GM19328 (cell line): ENCODE results near the gene BRWD1.

Experiments
- ATAC-seq: cut with Tn5 transposase; IDR thresholded peaks from one replicate; pipeline ENCODE4 v1.9.1; 2021; ENCODE audit warnings: mild to moderate bottlenecking, moderate library complexity; ENCODE audit not compliant: unreplicated experiment

BRWD1 gene

DNA sequence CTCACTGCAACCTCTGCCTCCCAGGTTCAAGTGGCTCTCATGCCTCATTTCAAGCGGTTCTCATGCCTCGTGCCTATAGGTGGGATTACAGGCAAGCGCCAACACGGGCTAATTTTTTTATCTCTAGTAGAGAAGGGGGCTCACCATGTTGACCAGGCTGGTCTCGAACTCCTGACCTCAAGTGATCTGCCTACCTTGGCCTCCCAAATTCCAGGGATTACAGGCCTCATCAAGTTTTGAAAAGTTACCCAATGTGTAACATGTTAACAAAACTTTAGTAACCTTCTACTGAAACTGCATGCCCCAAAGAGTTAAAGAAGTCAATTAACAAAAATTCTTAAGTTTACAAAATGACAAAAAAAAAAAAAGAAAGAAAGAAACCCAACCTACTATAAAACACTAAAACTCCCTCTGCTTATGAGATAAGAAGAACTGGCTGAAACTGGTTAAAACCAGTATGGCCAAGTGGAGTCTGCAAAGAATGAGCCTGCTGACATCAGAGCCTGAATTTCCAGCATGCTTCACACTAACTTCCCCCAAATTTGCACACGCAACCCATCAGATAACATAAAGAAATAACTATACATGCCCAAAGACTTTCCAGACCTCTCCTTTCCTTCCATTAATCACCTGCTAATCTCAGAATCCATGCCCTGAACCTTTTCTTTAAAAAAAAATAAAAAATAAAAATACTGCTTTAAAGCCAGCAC is 104.7 kb downstream of the BRWD1 start:
- no peak for ATAC-seq

DNA sequence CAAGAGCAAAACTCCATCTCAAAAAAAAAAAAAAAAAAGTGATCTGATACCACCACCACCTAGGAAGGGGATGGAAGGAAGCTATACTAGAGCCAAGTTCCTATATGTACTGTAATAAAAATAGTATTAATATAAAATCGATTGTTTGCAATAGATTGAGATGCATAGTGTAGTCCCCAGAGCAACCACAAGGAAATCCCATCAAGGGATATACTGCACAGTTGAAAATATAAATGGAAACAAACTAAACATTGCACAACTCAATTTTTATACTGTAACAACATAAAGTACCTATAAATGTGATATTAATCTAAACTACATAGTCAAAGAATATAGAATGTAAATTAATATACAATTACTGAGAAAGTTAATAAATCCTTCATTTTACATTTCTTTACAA is 109.3 kb downstream of the BRWD1 start:
- no peak for ATAC-seq

DNA sequence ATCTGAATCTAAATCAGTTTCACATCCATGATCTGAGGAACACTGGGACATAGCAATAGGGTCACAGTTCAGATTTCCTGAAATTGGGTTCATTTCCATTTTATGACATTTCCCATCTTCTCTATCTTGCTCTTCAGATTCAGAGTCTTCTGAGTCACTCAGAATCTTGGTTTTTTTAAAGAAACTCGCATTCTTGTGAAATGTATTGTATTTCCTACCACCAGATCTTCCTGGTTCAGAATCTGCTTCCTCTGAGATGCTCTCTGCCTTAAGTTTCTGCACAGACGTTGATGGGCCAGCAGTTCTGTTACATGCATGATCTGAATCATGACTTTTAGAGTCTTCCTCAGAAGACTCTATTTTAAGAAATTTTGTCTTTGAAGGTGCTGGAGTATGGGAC is 114.6 kb downstream of the BRWD1 start:
- ATAC-seq: no peak

DNA sequence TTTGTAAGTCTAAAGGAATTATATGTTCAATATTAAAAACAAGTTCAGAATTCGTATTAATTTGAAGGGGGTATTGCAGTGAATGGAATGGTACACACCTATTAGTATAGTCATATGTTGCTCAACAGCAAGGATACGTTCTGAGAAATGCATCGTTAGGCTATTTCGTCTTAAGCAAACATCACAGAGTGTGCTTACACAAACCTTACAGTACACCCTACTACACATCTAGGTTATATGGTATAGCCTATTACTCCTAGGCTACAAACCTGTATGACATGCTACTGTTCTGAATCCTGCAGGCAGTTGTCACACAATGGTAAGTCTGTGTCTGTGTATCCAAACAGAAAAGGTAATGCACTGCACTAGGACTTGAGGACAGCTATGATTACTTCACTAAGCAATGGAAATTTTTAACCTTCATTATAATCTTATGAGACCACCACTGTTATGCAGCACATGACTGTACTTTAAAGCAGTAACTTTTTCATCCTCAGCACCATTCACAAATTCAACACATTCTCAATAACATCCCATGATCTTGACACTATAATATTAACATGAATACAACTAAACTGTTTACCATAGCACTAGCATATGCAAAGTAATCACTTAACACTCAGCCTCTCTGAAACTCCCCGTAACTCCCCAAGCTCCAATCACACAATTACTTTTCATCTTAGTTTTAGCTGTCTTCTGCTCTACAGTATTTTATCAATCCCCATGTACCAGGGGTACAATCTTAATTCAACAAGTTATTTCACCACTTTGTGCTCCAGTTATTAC is 115.8 kb downstream of the BRWD1 start:
- ATAC-seq: no peak

DNA sequence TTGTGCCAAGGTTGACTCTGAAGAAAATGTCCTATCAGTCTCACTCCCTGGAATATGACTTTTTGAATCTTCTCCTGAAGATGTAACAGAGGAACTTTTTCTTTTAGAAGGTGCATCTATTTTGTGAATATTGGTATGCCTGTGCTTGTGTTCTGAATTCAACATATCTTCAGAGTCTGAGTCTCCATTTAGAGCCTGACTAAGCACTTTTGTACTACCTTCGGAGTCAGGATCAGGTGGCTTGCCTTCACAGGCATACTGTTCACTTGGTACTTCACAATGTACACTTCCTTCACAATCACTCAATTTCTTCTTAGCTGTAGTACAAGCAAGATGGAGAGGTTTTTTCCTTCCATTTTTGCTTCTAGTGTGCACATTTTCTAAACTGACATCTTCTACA is 116.6 kb downstream of the BRWD1 start:
- ATAC-seq: no peak

DNA sequence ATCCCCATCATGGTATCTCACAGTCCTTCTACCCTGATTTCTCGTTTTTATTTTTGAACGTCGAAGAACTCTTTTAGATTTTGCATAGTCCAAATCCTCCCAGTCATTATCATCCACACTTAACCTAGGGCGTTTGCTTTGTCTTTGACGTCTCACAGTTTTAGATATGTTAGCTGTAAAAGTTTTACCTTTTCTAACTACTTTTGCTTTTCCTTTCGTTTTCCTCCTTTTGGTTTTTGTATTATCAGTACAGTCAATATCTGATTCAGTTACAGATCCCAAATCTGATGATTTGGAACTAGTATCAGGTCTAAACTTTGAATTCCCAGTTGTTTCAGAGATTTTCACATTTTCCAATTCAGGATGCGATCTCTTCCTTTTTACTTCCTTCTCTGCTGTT is 117.1 kb downstream of the BRWD1 start:
- no peak for ATAC-seq

DNA sequence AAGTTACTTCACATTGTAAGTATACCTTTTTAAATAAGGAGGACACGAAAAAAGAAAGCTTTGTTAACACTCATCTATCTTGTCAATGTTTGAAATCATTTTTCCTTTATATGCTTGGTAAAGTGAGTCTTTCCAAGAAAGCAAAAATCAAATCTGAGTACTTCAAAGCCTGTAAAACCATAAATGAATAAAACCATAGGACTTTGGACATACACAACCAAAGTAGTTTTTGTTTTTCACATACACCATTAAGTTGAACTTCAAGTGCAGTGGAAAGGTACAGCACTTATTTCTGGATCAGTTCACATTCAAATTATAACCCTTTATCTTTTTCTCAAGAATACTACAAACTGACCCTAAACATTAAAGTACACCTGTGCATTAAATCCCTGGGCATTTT is 120.1 kb downstream of the BRWD1 start:
- no peak for ATAC-seq

DNA sequence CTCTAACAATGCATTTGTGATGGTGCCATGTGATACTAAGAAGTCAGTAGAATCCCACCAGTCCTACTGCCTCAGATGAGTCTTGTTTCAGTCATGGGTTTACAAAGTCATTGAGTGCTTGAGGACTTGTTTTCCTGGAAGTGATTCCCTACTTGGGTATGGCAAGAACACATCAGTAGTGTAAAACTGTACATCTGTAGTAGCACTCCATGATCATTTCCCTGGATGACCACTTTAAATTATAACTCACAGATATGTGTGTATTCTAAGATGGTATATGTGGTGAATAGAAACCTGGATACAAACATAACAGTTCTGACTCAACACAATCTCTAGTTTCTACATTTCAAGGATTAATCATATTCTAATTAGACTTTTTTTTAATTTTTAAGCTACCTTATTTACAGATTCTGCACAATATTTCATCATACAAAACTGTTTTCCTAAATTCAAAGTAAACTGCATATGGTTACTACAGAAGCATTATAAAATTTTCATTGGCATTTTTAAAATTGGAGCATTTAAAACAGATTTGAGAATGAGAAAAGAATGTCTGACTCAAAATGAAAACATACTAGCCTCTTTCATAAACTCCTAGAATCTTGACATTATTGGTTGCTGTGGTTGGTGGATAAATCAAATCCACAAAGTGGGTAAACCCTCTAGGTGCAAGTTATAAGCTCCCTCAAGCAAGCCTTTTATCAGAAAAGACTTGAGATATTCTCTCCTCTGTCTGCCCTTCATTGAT is 123.4 kb downstream of the BRWD1 start:
- ATAC-seq: no peak

DNA sequence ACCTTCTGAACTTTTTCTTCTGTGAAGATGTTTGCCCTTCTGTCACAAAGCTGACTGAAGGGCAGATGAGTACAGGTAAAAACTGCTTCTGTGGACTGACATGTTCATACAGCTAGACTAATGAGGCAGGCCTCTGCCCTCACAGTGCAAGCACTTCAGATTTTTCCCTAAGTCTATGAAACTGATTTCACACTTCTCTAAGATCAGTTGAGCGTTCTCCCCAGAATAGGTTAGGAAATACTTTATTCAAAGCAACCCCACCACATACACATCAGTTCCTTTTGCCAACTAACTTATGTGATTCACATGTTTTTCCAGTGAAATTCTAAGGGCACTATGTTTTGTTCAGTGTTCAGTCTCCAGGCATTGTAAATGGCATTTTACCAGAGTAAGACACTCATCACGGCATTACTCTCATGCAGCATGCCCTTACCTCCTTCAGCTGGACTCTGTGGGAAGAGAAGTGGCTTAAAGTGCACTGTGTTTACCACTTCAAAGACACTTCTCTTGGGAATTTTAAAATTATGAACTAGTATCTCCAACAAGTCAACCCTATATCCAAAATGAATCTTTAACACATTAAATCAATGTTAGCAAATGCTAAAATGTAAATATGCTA is 124.8 kb downstream of the BRWD1 start:
- ATAC-seq: no peak

DNA sequence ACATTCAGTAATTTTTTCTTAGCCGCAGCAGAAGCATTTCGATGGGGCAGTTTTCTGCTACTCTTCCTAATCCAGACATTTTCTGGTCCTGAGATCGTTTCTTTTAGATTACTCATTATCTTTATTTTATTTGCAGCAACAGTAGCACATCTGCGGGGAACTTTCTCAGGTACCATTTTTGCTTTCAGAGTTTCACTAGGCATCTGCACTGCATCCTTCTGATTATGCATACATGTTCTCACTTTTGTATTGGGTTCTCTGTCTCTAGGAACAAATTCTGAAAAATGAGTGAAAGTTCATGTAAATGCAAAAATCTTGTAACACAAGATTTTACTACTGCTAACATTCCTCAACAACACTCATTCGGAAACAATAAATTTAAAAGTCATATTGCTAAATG is 126.3 kb downstream of the BRWD1 start:
- ATAC-seq: no peak

DNA sequence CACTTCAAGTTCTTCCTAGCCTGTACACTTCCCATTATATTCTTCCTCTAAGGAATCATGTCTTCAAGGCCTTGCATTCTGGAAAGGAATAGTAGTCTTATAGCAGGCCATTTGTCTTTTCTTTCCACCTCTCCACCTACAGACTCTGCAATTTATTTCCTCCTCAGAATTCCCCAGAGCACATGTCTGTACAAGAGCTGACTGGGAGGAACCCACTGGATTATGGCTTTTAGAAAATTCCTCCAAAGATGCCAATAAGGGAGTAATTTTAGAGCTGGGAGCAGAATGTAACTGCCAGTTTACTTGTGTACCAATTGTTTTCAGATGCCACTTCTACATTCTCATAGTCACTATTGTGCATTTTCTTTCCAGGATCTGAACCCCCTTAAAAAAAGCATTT is 126.8 kb downstream of the BRWD1 start:
- ATAC-seq: no peak

DNA sequence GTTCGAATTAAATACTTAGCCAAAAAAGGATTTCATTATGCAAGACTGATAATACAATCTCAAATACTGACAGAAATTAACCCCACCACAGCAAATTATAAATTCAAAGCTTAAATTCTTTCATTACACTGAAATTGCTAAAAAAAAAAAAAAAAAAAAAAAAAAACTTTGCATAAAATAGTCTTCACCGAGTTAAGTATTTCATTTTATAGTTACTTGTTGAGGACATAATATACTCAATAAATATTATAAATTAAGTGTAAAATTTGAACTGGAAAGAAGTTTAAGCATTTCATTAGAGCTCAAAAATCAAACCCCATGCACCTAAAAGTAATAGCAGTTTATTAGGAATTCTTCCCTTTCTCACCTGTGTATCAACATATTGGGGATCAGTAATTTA is 128.3 kb downstream of the BRWD1 start:
- ATAC-seq: no peak

DNA sequence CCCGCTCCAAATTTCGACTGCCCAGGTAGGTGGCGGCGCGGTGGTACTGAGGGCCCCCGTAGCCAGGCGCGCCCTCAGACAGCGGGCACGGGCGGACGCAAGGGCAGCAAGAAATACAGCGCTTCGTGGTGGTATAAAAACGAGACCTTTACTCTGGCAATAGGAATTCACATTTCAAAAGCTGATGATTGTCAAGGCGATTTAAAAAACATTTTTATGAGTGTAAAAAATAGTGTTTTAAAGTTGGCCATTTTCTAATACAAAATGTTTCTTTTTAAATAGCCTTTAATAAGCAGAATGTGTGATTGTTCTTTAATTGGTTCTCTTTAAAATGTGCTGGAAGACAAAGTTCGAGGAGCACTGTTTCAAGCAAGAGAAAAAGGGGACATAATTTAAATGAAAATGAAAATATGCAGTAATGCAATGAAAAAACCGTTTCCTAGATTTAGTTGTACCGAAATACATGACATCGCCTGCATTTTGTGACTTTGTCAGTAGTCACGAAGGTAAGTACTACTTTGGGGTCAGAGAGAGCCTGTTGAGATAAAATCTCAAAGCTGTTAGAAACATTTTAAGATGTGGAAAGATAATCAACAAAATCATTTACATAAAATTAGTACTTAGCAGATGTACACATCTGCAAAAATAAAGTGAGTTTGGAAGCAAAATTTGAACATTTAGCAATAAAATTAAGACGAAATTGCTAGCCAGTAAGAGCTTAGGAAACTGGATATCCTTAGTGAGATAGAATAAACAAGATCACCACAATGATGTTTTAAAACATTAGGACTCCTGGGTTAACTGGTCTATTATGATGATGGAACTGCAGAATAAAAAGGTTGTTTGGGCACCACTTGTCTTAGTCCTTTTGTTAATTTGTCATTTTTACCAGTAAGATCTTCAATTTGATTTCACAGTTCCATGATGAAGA is 129.1 kb downstream of the BRWD1 start:
- no peak for ATAC-seq

DNA sequence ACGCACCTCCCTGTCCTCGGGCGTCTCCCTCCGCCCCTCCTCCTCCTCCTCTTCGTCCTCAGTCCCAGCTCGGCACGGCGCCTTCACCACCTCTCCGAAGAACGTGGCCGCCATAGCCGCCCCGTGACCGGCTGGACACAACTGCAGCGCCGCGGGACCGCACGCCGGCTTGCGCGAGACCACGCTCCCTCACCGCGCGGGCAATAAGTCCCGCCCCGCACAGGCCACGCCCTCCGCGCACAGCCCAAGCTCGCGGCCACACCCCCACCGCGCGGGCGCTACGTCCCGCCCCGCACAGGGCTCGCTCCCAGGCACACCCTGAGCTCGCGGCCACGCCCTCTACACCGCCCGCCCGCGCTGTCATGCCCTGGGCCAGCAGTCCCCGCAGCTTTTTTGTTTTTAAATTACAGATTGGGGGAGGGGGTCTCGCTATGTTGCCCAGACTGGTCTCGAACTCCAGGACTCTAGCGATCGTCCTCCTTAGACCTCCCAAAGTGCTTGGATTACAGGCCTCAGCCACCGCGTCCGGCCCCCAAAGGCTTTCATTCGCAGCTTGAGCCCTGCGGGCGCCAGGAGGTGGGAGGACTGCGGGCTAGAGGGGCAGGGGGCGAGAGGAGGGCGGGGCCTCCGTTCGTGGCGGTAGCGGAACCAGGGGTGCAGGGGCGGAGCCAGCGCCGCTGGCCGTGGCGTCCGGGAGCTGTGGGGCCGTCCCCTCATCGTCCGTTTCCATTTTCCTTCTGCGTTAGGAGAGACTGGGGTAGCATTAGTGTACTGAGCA is 130.0 kb downstream of the BRWD1 start, which contains the start of gene PSMG1:
Gene PSMG1 (minus strand): TSS at position 180 of the 778 bp plus-strand sequence. CDS start 66 bp downstream, at position 114.
- peak; percentile 83 for ATAC-seq

DNA sequence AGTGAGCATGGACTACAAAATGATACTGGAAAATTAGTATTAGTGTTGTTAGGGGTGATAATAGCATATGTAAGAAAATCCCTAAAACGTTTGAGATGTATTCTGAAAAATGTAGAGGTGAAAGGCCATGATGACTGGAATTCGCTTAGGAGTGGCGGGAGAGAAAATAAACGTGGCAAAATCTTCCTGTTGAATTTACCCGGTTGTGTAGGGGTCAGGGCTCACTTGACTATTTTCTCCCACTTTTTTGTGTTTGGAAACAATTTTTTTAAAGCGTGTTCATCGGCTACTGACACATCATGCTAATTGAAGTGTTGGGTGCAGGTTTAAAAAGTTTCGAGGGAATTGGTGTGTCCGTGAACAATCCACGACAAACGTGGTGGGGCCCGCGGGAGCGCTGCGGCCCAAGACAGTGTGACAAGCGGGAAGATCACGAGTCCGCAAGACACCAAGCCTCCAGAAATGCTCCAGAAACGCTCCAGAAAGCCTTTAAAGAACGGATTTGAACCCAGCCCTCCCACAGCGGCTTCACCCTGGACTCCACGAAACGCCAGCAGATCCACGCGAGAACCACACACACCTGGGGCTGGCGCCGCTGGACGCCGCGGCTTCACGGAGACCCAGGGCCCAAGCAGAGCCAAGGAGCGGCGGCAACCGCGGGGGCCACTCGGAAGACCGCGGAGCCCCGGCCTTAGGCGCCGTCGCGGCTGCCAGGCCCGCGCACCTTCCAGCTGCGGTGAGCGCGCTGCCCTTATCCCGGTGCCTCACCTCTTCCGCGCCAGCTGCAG is 130.8 kb downstream of the BRWD1 start:
- ATAC-seq: peak; percentile 21

DNA sequence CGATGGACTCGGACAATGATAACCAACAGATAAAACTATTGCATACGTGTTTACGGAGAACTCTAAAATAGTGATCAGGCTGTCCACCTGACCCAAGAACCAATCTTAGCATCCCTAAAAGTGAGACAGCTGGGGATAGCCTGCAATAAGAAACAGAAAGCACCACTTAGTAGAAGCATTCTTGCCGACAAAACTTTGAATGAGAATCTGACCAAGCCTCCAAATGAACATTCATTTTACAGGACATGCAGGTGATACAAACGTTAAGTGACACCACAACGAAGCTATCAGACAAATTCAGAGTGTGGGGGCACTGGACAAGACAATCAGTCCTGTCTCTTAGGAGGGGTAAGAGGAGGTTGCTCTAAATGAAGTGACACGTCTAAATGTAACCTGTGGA is 131.4 kb downstream of the BRWD1 start:
- ATAC-seq: no peak

DNA sequence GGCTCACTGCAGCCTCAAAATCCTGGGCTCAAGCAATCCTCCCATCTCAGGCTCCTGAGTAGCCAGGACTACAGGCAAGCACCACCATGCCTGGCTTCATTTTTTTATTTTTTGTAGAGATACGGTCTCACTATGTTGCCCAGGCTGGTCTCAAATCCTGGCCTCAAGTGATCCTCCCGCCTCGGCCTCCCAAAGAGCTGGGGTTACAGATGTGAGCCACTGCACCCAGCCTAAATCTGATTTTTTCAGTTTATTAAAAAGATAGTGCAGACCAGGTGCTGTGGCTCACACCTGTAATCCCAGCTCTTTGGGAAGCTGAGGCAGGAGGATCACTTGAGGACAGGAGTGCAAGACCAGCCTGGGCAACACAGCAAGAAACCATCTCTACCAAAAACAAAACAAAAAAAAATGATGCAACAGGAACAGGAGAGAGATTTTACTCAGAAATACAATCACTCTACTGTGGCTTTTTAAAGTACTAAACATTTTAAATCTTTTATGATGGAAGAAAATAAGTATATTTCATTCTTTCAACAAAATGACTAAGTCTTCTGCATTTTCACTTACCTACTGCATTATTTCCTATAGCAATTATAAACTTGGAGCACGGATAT is 132.1 kb downstream of the BRWD1 start:
- ATAC-seq: no peak

DNA sequence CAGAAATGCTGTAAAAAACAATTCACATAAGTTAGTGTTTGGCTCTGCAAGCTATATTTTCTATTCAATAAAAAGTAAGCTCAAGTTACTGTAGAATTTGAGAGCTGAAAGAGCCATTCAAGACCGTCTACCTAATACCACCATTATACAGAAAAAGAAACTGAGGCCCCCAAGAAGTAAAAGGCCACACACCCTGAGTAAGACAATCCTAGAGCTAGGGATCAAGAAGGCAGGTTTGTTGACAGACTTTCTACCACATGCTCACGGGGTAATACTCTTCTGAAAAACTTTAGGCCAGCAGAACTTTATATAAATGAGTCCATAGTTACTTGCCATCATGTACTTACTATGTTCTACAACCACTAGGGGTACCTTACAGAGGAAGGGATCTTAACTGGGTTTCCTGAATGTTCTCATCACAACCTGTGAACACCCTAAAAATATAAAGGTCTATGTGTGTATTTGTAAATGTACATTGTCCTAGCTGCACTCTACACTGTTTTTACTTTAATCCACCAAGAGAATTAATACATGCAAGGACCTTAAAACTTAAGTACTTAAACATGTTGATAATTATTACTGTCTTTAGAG is 132.9 kb downstream of the BRWD1 start:
- no peak for ATAC-seq
